ENCODE data around the gene KRT1.
"Not testable (repeated sequence)": the region's sequence is repeated elsewhere in the genome, so short reads cannot be mapped to it uniquely, and the experiment has no call there.

The KRT1 gene

GRCh38 chr12:52680363-52680762 is at the start of gene KRT1:
TSS of gene KRT1 (minus strand) at chr12:52680407. CDS start at chr12:52680348, 59 bp downstream.
- no peak for DNase-seq (ENCODE audit: low spot score)

- no peak for DNase-seq (ENCODE audit: low spot score)
Measured at GRCh38 chr12:52729147-52729546, 48.9 kb upstream of the KRT1 start.

GRCh38 chr12:52728374-52728773 is 48.2 kb upstream of the KRT1 start:
- no peak for DNase-seq (ENCODE audit: low spot score)

- DNase-seq (ENCODE audit: low spot score): no peak
Measured at GRCh38 chr12:52727037-52727436, 46.8 kb upstream of the KRT1 start.

- no peak for DNase-seq (ENCODE audit: low spot score)
Measured at GRCh38 chr12:52726451-52726850, 46.2 kb upstream of the KRT1 start.

- DNase-seq (ENCODE audit: low spot score): no peak
Measured at GRCh38 chr12:52724384-52724783, 44.2 kb upstream of the KRT1 start.

GRCh38 chr12:52722680-52723079 is 42.5 kb upstream of the KRT1 start:
- DNase-seq (ENCODE audit: low spot score): no peak

GRCh38 chr12:52721838-52722470 is 41.7 kb upstream of the KRT1 start:
- DNase-seq (ENCODE audit: low spot score): no peak

- DNase-seq (ENCODE audit: low spot score): no peak
Measured at GRCh38 chr12:52720365-52720886, 40.2 kb upstream of the KRT1 start.

- no peak for DNase-seq (ENCODE audit: low spot score)
Measured at GRCh38 chr12:52716061-52716460, 35.9 kb upstream of the KRT1 start.

GRCh38 chr12:52715416-52715815 is 35.2 kb upstream of the KRT1 start:
- no peak for DNase-seq (ENCODE audit: low spot score)

- DNase-seq (ENCODE audit: low spot score): no peak
Measured at GRCh38 chr12:52714887-52715281, 34.7 kb upstream of the KRT1 start.

GRCh38 chr12:52713960-52714886 is 34.0 kb upstream of the KRT1 start:
- DNase-seq (ENCODE audit: low spot score): no peak

- not testable (repeated sequence) for DNase-seq (ENCODE audit: low spot score)
Measured at GRCh38 chr12:52712122-52712521, 31.9 kb upstream of the KRT1 start.

- no peak for DNase-seq (ENCODE audit: low spot score)
Measured at GRCh38 chr12:52710730-52711129, 30.5 kb upstream of the KRT1 start.

- no peak for DNase-seq (ENCODE audit: low spot score)
Measured at GRCh38 chr12:52708010-52708409, 27.8 kb upstream of the KRT1 start.

GRCh38 chr12:52704464-52704863 is 24.3 kb upstream of the KRT1 start:
- no peak for DNase-seq (ENCODE audit: low spot score)

- no peak for DNase-seq (ENCODE audit: low spot score)
Measured at GRCh38 chr12:52703878-52704277, 23.7 kb upstream of the KRT1 start.

- DNase-seq (ENCODE audit: low spot score): no peak
Measured at GRCh38 chr12:52703424-52703823, 23.2 kb upstream of the KRT1 start, which contains the start of gene KRT77. TSS of gene KRT77 (minus strand) at chr12:52703524. CDS start at chr12:52703434, 90 bp downstream.

- no peak for DNase-seq (ENCODE audit: low spot score)
Measured at GRCh38 chr12:52702338-52702737, 22.1 kb upstream of the KRT1 start.

- no peak for DNase-seq (ENCODE audit: low spot score)
Measured at GRCh38 chr12:52701281-52701680, 21.1 kb upstream of the KRT1 start.

GRCh38 chr12:52699960-52700359 is 19.8 kb upstream of the KRT1 start:
- DNase-seq (ENCODE audit: low spot score): no peak

GRCh38 chr12:52699373-52699772 is 19.2 kb upstream of the KRT1 start:
- no peak for DNase-seq (ENCODE audit: low spot score)

Data from Ammon's horn (tissue), 1 donor.